ENCODE data around the gene UXS1.

- no peak for TF ChIP-seq CTCF (IDR thresholded peaks at IDR 0.05)
- no peak for TF ChIP-seq EZH2 (IDR thresholded peaks at IDR 0.05; ENCODE audit: borderline replicate concordance, insufficient read depth, low read depth, low read length, poor library complexity, severe bottlenecking)
Observed at GRCh38 chr2:106126295-106126694, 67.8 kb downstream of the UXS1 start.
